GM12878 (cell line): ENCODE results near the gene DACH2. TPM values are rescaled to one million over a fixed set of nuclear protein-coding genes. Genes with fewer than 3 reads are reported as not detected.

Source experiments
- ATAC-seq: fragments of 200-7000 bp; cut with Tn5 transposase; 3 replicates; pipeline ENCODE4 v1.9.1; 2020; ENCODE audit warnings: mild to moderate bottlenecking, moderate library complexity
- BruUV-seq: library from RNA; stranded (reverse); fragments of 400-500 nt; replicated peaks from 2 replicates; lab custom pipeline; 2021; lab: Mats Ljungman, UMichigan
- CTCF ChIA-PET: fragments of 300-600 bp; sonication (Branson Sonifier 250); formaldehyde crosslinking; extraction: SDS; loops from one replicate; lab custom pipeline; 2021; ENCODE audit warnings: inconsistent platforms; lab: Yijun Ruan, JAX
- POLR2A ChIA-PET: fragments of 350-600 bp; formaldehyde crosslinking; extraction: SDS; loops from one replicate; lab custom pipeline; 2021; ENCODE audit warnings: inconsistent platforms; lab: Charles Lee
- RAD21 ChIA-PET: fragments of 300-600 bp; sonication (Branson Sonifier 250); formaldehyde crosslinking; loops from one replicate; lab custom pipeline; 2023; ENCODE audit warnings: antibody characterized with exemption; ENCODE audit not compliant: unreplicated experiment; lab: Charles Lee
- SMC1A ChIA-PET: fragments of 300-600 bp; sonication (Branson Sonifier 250); formaldehyde crosslinking; loops from one replicate; lab custom pipeline; 2023; ENCODE audit not compliant: unreplicated experiment, uncharacterized antibody; lab: Charles Lee
- DNase-seq: peaks from one replicate; pipeline ENCODE4 v3.0.0-alpha.2; 2011; ENCODE audit warnings: low read depth, low spot score
- FAIRE-seq: peaks from 3 replicates; lab custom pipeline; 2011; peaks lifted over from hg19 to GRCh38; lab: Jason Lieb, UNC
- H2AFZ ChIP-seq: 2 replicates; pipeline ENCODE4 v1.6.0; 2011; ENCODE audit warnings: low read depth, low read length, control low read depth; ENCODE audit not compliant: control insufficient read depth
- H3K27ac ChIP-seq: 2 replicates; pipeline ENCODE4 v1.5.1; 2011; ENCODE audit warnings: control low read depth; ENCODE audit not compliant: control insufficient read depth, insufficient read depth
- H3K27me3 ChIP-seq, 2 experiments: replicated peaks in 1 of 2; 2 replicates each; pipeline versions ENCODE4 v1.6.0 to v1.6.1; 2011; ENCODE audit warnings: low read length in 1 of 2; ENCODE audit not compliant: control insufficient read depth in 2 of 2, insufficient read depth in 2 of 2
- H3K36me3 ChIP-seq, 2 experiments: 2 replicates each; pipeline ENCODE4 v1.5.1; 2011; ENCODE audit warnings: low read length in 1 of 2; ENCODE audit not compliant: control insufficient read depth in 2 of 2, insufficient read depth in 2 of 2
- H3K4me1 ChIP-seq: 2 replicates; pipeline ENCODE4 v1.6.1; 2011; ENCODE audit warnings: mild to moderate bottlenecking, low read length, moderate library complexity, mixed read lengths; ENCODE audit not compliant: control insufficient read depth, insufficient read depth
- H3K4me2 ChIP-seq: 2 replicates; pipeline ENCODE4 v1.6.0; 2011; ENCODE audit warnings: control low read depth; ENCODE audit not compliant: control insufficient read depth, insufficient read depth
- H3K4me3 ChIP-seq: fragments of 200-600 bp; sonication (generic); 2 replicates; pipeline ENCODE4 v1.5.1; 2016
- H3K79me2 ChIP-seq: 2 replicates; pipeline ENCODE4 v1.6.0; 2011; ENCODE audit warnings: low read length; ENCODE audit not compliant: control insufficient read depth, insufficient read depth
- H3K9ac ChIP-seq: 2 replicates; pipeline ENCODE4 v1.8.0; 2011; ENCODE audit warnings: low read length, control low read depth, mixed read lengths; ENCODE audit not compliant: control insufficient read depth, insufficient read depth
- H3K9me3 ChIP-seq: replicated peaks from 3 replicates; pipeline ENCODE4 v1.5.1; 2011; ENCODE audit warnings: mild to moderate bottlenecking, low read length; ENCODE audit not compliant: control insufficient read depth, insufficient read depth
- H4K20me1 ChIP-seq: 2 replicates; pipeline ENCODE4 v1.6.0; 2011; ENCODE audit not compliant: control insufficient read depth, insufficient read depth
- ATF3 ChIP-seq: IDR thresholded peaks from 2 replicates; pipeline ENCODE4 v1.6.1; 2011; ENCODE audit warnings: low read depth, mild to moderate bottlenecking, low read length, moderate library complexity, borderline replicate concordance; ENCODE audit errors: extremely low read depth
- BCL11A ChIP-seq: IDR thresholded peaks from 2 replicates; pipeline ENCODE4 v1.6.1; 2011; ENCODE audit warnings: low read depth, low read length
- EP300 ChIP-seq, 2 experiments: fragments of 150-350 bp in 1 of 2; IDR thresholded peaks; 2 replicates each; pipeline ENCODE4 v1.6.1; 2011 to 2012; ENCODE audit warnings: low read depth in 2 of 2, low read length in 2 of 2, borderline replicate concordance in 1 of 2, improper control_type of control experiment in 1 of 2, inconsistent platforms in 1 of 2; ENCODE audit not compliant: control insufficient read depth in 1 of 2
- HDAC2 ChIP-seq: fragments of 200-600 bp; sonication (generic); IDR thresholded peaks from 2 replicates; pipeline ENCODE4 v1.6.1; 2017
- HDGF ChIP-seq: fragments of 450-650 bp; IDR thresholded peaks from 2 replicates; pipeline ENCODE4 v1.6.1; 2016; ENCODE audit warnings: antibody characterized with exemption
- IRF3 ChIP-seq: fragments of 450-650 bp; IDR thresholded peaks from 2 replicates; pipeline ENCODE4 v1.6.1; 2014; ENCODE audit warnings: mild to moderate bottlenecking
- NFYB ChIP-seq: IDR thresholded peaks from 2 replicates; pipeline ENCODE4 v1.6.1; 2011; ENCODE audit warnings: low read depth, mild to moderate bottlenecking, low read length, improper control_type of control experiment, moderate library complexity; ENCODE audit not compliant: insufficient read depth
- PRDM15 ChIP-seq: fragments of 450-650 bp; formaldehyde crosslinking; IDR thresholded peaks from 2 replicates; pipeline ENCODE4 v1.4.0; 2020; ENCODE audit warnings: mild to moderate bottlenecking, moderate library complexity
- RB1 ChIP-seq: fragments of 450-650 bp; formaldehyde crosslinking; IDR thresholded peaks from 2 replicates; pipeline ENCODE4 v1.6.1; 2017; ENCODE audit warnings: mild to moderate bottlenecking, borderline replicate concordance
- RELB ChIP-seq: fragments of 450-650 bp; IDR thresholded peaks from 2 replicates; pipeline ENCODE4 v1.6.1; 2017; ENCODE audit warnings: low read depth, mild to moderate bottlenecking, moderate library complexity
- REST ChIP-seq: IDR thresholded peaks from 2 replicates; pipeline ENCODE4 v1.6.1; 2012; ENCODE audit warnings: mild to moderate bottlenecking, low read depth, low read length
- RUNX3 ChIP-seq: IDR thresholded peaks from 2 replicates; pipeline ENCODE4 v1.6.1; 2012; ENCODE audit warnings: low read length, inconsistent platforms
- STAT3 ChIP-seq: IDR thresholded peaks from 2 replicates; pipeline ENCODE4 v1.6.1; 2011; ENCODE audit warnings: low read depth, low read length, improper control_type of control experiment
- ZZZ3 ChIP-seq: IDR thresholded peaks from 2 replicates; pipeline ENCODE4 v1.6.1; 2011; ENCODE audit warnings: low read depth; ENCODE audit not compliant: control insufficient read depth, insufficient read length
- WGBS: methylation state at CpG from one replicate; pipeline ENCODE4 v1.1.6; 2016; ENCODE audit warnings: low lambda C conversion rate; ENCODE audit not compliant: insufficient replicate concordance, insufficient coverage; ENCODE audit errors: missing lambda C conversion rate; 5-methylcytosine and 5-hydroxymethylcytosine counted together
- in situ Hi-C: fragments of 300-500 bp; cut with MboI; formaldehyde crosslinking; loops from 9 replicates; pipeline ENCODE4 v1.14.3; 2018; ENCODE audit warnings: mixed read lengths
- intact Hi-C: fragments of 100-400 bp; cut with micrococcal nuclease; formaldehyde crosslinking; loops from one replicate; pipeline ENCODE4 v1.14.2; 2022; ENCODE audit not compliant: unreplicated experiment
- polyA plus RNA-seq, 11 experiments: library from polyadenylated mRNA; depleted of rRNA in 4 of 11; unstranded in 6 of 11; stranded (reverse) in 5 of 11; fragments of >200 nt; fragmentation: Nextera tagmentation in 4 of 11; fragmentation: Illumina TruSeq in 1 of 11; extraction: Ambion mirVana in 4 of 11; extraction: Trizol in 1 of 11; gene quantifications; 1 replicate in 1 of 11; 2 replicates in 10 of 11; pipeline versions ENCODE4 v1.2.1 to v1.2.3, GENCODE V29; 2011 to 2016; ENCODE audit warnings: inconsistent platforms in 2 of 11, missing spikeins in 2 of 11, low read depth in 1 of 11
- total RNA-seq, 4 experiments: library from RNA; depleted of rRNA in 3 of 4; stranded (reverse); fragments of >200 nt in 3 of 4; fragmentation: Illumina TruSeq in 1 of 4; extraction: Trizol in 1 of 4; gene quantifications; 2 replicates each; pipeline versions ENCODE4 v1.2.1 to v1.2.3, GENCODE V29; 2013 to 2021

Gene DACH2
- total and polyA plus RNA-seq, 10 of the 15 experiments (the other 5 are each of a cell fraction or from before 2014, with no cell fraction given): 0.03 to 0.19 (median 0.07) TPM; not detected in 6

- no peak overlapping the region for H3K27ac ChIP-seq
- ChIA-PET SMC1A (no interaction called here), CTCF (no interaction called here), POLR2A (no interaction called here), RAD21 (no interaction called here)
- no peaks in the 10 kb centered on the region for H3K9me3 ChIP-seq
- no peaks in the 10 kb centered on the region for H4K20me1 ChIP-seq
- ATAC-seq (peak; percentile 63), DNase-seq (no peak), FAIRE-seq (no peak)
- no peak overlapping the region for H3K9ac ChIP-seq
- no peak overlapping the region for H3K4me3 ChIP-seq
- WGBS: 4% methylated on average over 4 of the region's 4 CpGs
- H3K4me2 ChIP-seq: no peak overlapping the region
- BruUV-seq: no TSS peak
- no peaks in the 10 kb centered on the region for H3K27me3 ChIP-seq
- H3K36me3 ChIP-seq: no peaks in the 10 kb centered on the region
- no peaks in the 10 kb centered on the region for H3K79me2 ChIP-seq
- intact Hi-C loops (no loop called here), in situ Hi-C loops (no loop called here)
- H2AFZ ChIP-seq: no peak overlapping the region
- H3K4me1 ChIP-seq: no peaks in the 10 kb centered on the region
- TF ChIP-seq REST (no peak), HDGF (no peak), ATF3 (no peak), IRF3 (no peak), BCL11A (no peak), RUNX3 (no peak), ZZZ3 (no peak), PRDM15 (CRISPR knock-in tag) (no peak), HDAC2 (no peak), NFYB (no peak), STAT3 (no peak), EP300 (IDR thresholded peaks at IDR 0.05; ENCODE audit: borderline replicate concordance in 1 of 2, control insufficient read depth in 1 of 2, low read depth in 2 of 2, low read length in 2 of 2) (no peak), RELB (no peak), RB1 (no peak)
Measured at GRCh38 chrX:86348669-86349068, 200.4 kb downstream of the DACH2 start.
